Measurements from ENCODE around the gene URB1.

The URB1 gene

GRCh38 chr21:32382108-32382644 lies 10.6 kb downstream of the URB1 start:
- no peak overlapping the region for H3K4me3 ChIP-seq (ENCODE audit: low read depth, low read length)
- no peak for TF ChIP-seq CTCF (IDR thresholded peaks at IDR 0.05; ENCODE audit: borderline replicate concordance, insufficient read depth, low read depth, low read length)

DNA sequence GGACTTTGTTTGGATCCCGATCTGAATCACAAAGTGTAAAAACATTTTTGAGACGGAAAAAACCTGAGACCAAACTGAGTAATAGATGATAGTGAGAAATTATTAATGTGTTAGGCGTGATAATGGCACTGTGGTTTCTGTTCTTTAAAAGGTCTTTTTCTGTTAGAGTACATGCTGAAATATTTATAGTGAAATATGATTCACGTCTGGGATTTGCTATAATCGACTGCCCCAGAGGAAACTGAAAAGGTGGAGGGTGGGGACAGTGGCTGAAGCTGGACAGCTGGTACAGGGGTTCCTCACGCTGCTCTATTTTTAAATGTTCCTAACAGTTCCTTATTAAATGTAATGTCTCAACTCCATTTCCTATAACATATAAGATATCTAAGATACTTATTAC lies 11.2 kb downstream of the URB1 start:
- no peak for TF ChIP-seq CTCF (IDR thresholded peaks at IDR 0.05; ENCODE audit: borderline replicate concordance, insufficient read depth, low read depth, low read length)
- no peak overlapping the region for H3K4me3 ChIP-seq (ENCODE audit: low read depth, low read length)

GRCh38 chr21:32380940-32381339 lies 11.9 kb downstream of the URB1 start:
- TF ChIP-seq CTCF (IDR thresholded peaks at IDR 0.05; ENCODE audit: borderline replicate concordance, insufficient read depth, low read depth, low read length), result no peak
- H3K4me3 ChIP-seq (ENCODE audit: low read depth, low read length), result no peak overlapping the region

DNA sequence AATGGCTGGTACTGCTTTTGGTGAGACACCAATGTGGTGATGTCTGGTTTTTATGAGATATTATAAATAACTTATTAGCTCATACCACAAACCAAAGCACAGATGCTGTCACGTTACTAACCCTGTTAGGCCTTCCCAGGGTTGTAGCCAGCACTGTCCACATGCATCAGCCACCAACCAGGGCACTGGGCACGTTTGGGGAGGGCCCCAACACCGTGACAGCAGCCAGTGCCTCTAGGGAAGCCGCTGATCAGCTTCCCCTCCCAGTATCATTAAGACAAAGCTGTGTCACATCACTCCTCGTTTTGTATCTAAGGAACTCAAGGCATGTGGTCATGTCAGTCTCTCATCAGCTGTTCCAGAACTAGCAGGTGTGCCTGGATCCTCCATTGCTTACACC lies 13.9 kb downstream of the URB1 start:
- H3K4me3 ChIP-seq (ENCODE audit: low read depth, low read length), result no peak overlapping the region
- no peak for TF ChIP-seq CTCF (IDR thresholded peaks at IDR 0.05; ENCODE audit: borderline replicate concordance, insufficient read depth, low read depth, low read length)

- no peak overlapping the region for H3K4me3 ChIP-seq (ENCODE audit: low read depth, low read length)
- TF ChIP-seq CTCF (IDR thresholded peaks at IDR 0.05; ENCODE audit: borderline replicate concordance, insufficient read depth, low read depth, low read length), result no peak
These were observed 14.8 kb downstream of the URB1 start for GRCh38 chr21:32377991-32378390.

DNA sequence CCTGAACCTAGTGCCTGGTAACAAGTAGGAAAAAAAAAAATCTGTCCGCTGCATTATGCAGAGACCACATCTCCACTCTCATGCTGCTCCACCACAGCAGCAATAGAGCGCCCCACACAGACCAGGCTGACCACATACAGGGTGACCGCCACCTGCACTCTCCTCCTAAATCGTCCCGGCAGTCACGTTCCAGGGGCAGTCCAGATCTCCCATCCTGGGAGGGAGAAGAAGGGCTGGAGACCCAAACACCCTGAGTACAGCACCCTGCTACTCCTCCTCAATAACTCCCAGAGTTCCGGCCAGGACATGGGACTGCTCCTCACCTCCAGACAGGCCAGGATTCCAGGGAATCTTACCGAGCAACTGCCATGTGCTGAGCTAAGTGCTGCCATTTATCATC lies 15.3 kb downstream of the URB1 start:
- TF ChIP-seq CTCF (IDR thresholded peaks at IDR 0.05; ENCODE audit: borderline replicate concordance, insufficient read depth, low read depth, low read length), result no peak
- no peak overlapping the region for H3K4me3 ChIP-seq (ENCODE audit: low read depth, low read length)

- TF ChIP-seq CTCF (IDR thresholded peaks at IDR 0.05; ENCODE audit: borderline replicate concordance, insufficient read depth, low read depth, low read length), result no peak
- H3K4me3 ChIP-seq (ENCODE audit: low read depth, low read length), result no peak overlapping the region
These were observed 20.1 kb downstream of the URB1 start for GRCh38 chr21:32372755-32373154.
